MG63 (cell line): Measurements from ENCODE around the gene CETP. TPM values are rescaled to one million over a fixed set of nuclear protein-coding genes. Genes with fewer than 3 reads are reported as not detected.
"Not testable (repeated sequence)": the region's sequence is repeated elsewhere in the genome, so short reads cannot be mapped to it uniquely, and the experiment has no call there.

ENCODE experiments used
- DNase-seq: peaks from one replicate; pipeline ENCODE4 v3.0.0-alpha.2; 2020
- H3K27me3 ChIP-seq: fragments of 250-450 bp; sonication (Bioruptor Pico); 2 replicates; pipeline ENCODE4 v1.5.1; 2020; ENCODE audit warnings: mild to moderate bottlenecking, moderate library complexity
- H3K36me3 ChIP-seq: fragments of 250-450 bp; sonication (Bioruptor Pico); 2 replicates; pipeline ENCODE4 v1.5.1; 2020; ENCODE audit warnings: mild to moderate bottlenecking, moderate library complexity
- H3K4me3 ChIP-seq: fragments of 250-450 bp; sonication (Bioruptor Pico); 2 replicates; pipeline ENCODE4 v1.5.1; 2020; ENCODE audit warnings: mild to moderate bottlenecking, moderate library complexity
- H3K9me3 ChIP-seq: fragments of 250-450 bp; sonication (Bioruptor Pico); 2 replicates; pipeline ENCODE4 v1.5.1; 2020; ENCODE audit warnings: mild to moderate bottlenecking, moderate library complexity
- total RNA-seq: library from RNA; depleted of rRNA; stranded (reverse); fragments of >200 nt; shearing (Covaris generic); gene quantifications from 2 replicates; pipeline ENCODE4 v1.2.3, GENCODE V29; 2014; ENCODE audit warnings: low replicate concordance

CETP gene
- total RNA-seq, 1 experiment from 2014 or later: not detected

DNA sequence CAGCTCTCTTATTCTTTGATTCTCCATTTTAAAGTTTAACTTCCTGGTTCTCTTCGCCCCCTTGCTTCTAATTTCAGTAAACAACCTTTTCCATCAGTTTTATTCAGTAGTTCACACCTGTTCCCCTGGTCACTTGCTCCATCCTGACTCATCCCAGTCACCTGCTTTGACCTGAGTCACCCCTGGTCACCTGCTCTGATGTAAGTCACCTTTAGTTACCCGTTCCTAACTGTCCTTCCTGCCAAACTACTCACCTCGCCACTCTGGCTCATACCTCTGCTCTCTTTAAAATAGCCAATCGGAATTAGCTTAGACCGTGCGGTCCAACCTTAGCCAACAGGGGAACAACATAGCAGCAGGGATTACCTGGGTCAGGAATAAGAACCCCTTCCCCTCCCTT lies 22.9 kb downstream of the CETP start:
- H3K9me3 ChIP-seq: peaks cover 3% of the 10 kb centered on the region; the same call in 1 of the 2 replicates
- H3K36me3 ChIP-seq: 0 out of 2 replicates have a peak, but pooled peaks cover 2% of the 10 kb centered on the region
- H3K4me3 ChIP-seq: no peak overlapping the region
- H3K27me3 ChIP-seq: no peaks in the 10 kb centered on the region
- no peak for DNase-seq

DNA sequence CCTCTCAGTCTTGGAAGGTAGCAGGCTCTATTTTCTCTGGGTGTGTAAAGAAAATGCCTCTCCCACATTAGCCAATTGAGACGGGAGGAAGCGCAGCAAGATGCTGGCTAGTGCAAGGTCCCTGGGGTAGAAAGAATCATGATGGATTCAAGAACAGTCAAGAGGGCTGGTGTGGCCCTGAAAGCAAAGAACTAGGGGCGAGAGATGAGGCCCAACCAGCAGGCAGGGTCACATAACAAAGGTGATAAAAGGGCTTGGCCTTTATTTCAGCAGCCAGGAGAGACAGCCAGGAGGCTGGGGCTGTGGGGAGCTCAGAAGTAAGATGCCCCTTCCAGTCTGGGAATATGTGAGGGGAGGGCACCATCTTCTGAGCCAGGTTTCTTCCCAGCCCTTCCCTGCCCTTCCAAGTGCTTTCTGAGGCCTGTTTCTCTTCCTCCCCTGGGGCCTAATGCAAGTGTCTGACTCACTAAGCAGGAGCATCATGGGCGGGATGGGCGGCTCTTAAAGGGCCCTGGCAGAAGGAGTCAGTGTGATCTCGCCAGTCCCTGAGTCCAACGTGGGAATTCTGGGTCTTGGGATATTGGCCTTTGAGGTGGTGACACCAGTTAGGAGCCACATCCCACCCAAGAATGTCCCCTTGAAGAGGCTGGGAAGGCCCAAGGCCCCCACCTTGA lies 23.7 kb downstream of the CETP start:
- Histone ChIP-seq H3K9me3 (no peaks in the 10 kb centered on the region), H3K4me3 (no peak overlapping the region)
- peak; percentile 94 for DNase-seq

DNA sequence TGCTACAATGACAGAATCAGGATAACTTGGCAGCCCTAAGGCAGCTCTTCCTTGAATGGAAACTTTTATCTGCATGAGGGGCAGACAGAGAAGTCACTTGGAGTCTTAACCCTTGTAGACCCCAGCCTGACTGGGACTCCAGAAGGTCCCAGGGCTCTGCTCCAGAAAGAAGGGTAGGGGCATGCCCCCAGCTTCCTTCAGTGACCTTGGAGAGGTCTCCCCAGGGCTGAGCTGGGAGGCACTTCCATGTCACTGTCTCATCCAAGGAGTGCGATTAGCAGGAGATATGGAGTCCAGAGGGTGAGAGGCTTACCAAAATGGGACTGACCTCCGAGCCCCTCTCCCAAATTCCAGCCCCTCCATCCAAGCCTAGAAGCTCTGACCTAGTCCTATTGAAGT lies 24.2 kb downstream of the CETP start:
- Histone ChIP-seq H3K9me3 (no peaks in the 10 kb centered on the region), H3K36me3 (0 out of 2 replicates have a peak, but pooled peaks cover 2% of the 10 kb centered on the region), H3K4me3 (no peak overlapping the region), H3K27me3 (no peaks in the 10 kb centered on the region)
- no peak for DNase-seq

More for the DNA sequence above, 23.7 kb downstream of the CETP start:
- Histone ChIP-seq H3K36me3 (0 out of 2 replicates have a peak, but pooled peaks cover 2% of the 10 kb centered on the region), H3K27me3 (no peaks in the 10 kb centered on the region)

DNA sequence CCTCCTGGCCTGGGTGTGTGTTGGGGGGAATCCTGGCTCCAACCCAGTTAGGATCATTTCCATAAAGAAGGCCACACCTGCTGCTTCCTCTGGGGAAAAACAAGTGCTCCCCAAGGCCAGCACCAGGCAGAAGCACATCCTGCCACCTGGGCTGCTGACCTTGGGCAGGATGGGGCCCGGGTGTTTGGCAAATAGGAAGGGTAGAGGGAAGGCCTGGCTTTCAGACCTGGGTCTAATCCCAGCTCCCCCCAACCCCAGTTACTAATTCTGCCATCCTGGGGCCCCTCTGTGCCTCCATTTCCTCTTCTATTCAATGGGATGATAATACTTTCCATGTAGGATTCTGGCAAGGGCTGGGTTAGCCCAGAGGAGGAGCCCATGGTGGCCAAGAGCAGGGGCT lies 24.6 kb downstream of the CETP start:
- Histone ChIP-seq H3K27me3 (no peaks in the 10 kb centered on the region), H3K4me3 (no peak overlapping the region), H3K36me3 (0 out of 2 replicates have a peak, but pooled peaks cover 2% of the 10 kb centered on the region), H3K9me3 (no peaks in the 10 kb centered on the region)
- DNase-seq: no peak

DNA sequence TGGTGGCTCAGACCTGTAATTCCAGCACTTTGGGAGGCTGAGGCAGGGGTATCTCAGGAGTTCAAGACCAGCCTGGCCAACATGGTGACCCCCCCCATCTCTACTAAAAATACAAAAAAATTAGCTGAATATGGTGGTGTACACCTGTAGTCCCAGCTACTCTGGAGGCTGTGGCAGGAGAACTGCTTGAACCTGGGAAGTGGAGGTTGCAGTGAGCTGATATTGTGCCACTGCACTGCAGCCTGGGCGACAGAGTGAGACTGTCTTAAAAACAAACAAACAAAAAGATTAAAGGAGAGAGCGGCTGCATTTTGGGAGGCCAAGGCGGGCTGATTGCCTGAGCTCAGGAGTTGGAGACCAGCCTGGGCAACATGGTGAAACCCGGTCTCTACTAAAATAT lies 25.2 kb downstream of the CETP start:
- H3K4me3 ChIP-seq, H3K36me3 ChIP-seq, H3K27me3 ChIP-seq, H3K9me3 ChIP-seq, DNase-seq: not testable (repeated sequence)

DNA sequence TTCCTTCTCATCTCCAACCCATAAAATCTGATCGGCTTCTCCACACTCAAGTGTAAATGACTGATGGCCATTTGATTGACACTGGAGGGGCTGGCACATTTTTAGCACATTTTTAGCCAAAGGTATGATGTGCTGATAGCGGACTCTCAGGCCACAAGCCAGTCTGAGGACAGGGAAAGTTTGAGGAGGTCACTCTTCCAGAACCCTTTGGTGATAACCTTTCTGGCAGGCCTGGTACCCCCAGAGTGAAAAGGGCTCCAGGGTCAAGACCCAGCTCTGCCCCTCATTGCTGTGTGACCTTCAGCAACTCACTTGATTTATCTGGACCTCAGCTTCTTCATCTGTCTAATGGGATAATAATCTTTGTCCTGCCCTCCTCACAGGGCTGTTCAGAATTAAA lies 25.9 kb downstream of the CETP start:
- Histone ChIP-seq H3K27me3 (no peaks in the 10 kb centered on the region), H3K4me3 (no peak overlapping the region), H3K9me3 (no peaks in the 10 kb centered on the region), H3K36me3 (peaks cover 9% of the 10 kb centered on the region)
- no peak for DNase-seq

DNA sequence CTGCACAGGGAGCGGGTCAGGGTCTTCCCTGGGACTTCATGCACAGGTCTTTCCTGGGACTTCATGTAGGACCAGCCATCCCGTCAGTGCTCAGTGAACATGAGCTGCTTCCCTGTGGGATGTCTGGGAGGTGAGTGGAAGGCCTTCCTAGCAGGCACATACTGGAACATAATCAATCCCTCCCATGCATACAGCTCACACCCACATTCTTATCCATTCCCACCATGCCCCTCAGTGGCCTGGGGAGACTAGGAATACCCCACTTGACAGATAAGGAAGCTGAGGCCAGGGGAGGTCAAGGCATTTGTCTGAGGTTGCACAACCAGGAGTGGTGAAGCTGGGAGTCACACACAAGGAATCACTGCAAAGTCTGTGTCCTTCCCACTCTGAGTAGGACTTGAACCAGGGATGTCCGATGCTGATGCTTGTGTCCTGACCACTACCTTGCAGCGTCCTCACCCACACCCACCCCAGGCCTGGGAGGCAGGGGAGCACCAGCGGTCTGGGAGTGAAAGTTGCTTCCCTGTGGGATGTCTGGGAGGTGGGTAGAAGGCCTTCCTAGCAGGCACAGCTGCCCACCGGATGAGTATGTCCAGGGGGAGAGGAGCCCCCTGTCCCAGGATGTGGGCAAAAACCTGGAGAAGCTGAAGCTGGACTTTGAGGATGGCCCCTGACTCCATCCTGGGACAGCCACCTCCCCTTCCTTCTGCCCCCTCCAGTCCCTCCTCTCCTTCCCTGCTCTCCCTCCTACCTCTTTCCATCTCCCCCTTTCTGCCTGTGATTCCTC lies 26.6 kb downstream of the CETP start:
- peaks cover 9% of the 10 kb centered on the region for H3K36me3 ChIP-seq
- no peaks in the 10 kb centered on the region for H3K9me3 ChIP-seq
- H3K4me3 ChIP-seq: peak overlapping the region; percentile 96
- H3K27me3 ChIP-seq: no peaks in the 10 kb centered on the region
- DNase-seq: no peak

DNA sequence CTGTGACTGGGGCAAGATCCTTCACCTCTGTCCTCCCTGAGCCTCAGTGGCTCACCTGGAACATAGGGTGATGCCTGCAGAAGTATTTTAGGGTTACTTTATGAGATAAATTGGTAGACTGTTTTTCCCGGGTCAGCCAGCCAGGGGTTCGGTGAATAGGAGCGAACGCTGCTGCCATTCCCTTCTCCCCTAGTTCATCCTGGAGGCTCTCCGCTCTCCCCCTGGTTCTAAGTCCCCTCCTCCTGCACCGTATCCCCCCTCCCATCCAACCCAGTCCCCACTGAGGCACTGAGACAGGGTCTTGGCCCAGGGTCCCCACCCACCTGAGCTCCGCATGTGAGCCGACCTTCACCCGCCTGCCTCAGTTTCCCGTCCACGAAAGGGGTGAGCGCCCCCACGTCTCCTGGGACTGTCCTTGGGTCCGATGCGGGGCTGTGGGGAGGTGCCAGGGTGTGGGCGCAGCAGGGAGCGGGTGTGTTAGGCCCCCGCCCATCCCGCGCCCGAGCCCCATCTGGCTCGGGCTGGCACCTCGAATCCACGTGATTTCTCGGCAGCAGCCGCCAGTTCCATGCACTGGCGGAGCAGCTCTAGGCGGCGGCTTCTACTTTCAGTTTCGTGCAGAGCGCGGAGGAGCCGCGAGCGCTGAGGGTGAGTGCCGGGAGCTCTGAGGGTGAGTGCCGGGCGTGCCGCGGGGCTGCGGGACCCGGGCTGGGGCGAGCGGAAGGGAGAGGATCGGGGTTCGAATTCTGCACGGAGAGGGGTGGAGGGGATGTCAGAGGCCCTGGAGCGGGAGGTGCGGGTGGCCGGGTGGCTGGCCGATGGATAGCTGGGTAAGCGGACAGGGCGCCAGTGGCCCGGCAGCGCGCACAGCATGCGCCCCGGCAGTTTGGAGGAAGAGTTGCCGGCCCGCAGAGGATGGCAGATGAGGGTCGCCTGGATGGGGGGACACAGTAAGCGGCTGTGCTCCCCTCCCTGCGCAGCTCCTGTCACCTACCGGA lies 27.5 kb downstream of the CETP start, which contains the start of gene NLRC5:
Gene NLRC5 (plus strand): TSS at position 610 of the 998 bp plus-strand sequence. CDS start 31,156 bp downstream, outside the sequence.
- peak within 1 kb of the TSS; percentile 96 for H3K4me3 ChIP-seq
- DNase-seq: peak; percentile 96
- peaks cover 12% of the 10 kb centered on the region for H3K36me3 ChIP-seq
- H3K9me3 ChIP-seq: no peaks in the 10 kb centered on the region
- H3K27me3 ChIP-seq: no peaks in the 10 kb centered on the region

DNA sequence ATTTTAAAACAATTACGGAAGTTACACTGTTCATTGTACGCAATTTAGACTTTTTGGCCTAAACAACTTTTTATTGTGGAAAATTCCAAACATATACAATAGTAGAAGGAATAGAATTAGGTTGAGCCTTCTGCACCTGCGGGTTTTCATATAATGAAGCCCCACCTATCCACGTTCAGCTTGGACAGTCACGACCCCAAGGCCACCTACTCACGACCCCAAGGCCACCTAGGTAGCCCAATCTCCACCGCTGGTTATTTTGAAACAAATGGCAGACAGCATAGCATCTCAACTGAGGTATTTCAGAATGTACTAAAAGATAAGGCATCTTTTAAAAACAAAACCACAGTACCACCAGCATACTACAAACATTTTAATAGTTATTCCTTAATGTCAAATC lies 28.2 kb downstream of the CETP start:
- Histone ChIP-seq H3K27me3 (no peaks in the 10 kb centered on the region), H3K9me3 (no peaks in the 10 kb centered on the region), H3K4me3 (peak overlapping the region; percentile 96), H3K36me3 (peaks cover 12% of the 10 kb centered on the region)
- DNase-seq: no peak

DNA sequence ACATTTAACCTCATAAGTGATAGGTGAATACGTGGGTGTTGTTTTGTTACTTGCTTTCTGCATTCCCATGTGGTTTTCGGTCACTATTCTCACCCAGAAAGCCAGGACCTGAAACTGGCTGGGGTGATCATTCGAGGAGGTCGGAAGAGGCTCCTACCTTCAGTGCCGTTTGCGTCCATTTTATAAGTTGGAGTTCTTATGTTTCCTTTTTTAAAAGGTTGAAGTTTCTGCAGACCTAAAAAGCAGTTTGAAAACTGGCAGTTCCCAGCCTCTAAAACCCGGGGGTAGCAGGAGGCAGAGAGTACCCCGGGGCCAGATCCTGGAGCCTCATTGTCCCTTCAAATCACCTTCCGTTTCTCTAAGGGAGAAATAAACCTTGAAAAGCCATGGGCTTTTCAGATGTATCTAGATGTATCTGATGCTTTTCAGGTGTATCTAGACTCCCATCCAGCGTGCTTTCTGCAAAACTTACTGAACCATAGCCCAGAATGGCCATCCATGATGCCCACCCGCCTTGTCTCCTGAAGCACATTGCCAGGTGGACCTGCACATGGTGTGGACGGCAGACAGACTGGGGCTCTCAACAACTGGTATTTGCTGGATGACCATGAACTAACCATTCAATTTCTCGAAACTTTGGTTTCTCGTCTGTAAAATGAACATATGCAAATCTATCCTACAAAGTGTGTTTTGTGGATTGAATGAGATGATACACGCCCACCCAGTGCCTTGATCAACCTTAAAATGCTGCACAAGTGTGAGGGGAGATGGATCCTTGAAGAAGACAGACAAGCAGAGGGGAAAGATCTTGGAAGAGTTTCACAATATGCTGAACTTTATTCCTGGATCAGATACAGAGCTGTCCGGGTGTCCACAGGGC lies 28.9 kb downstream of the CETP start:
- Histone ChIP-seq H3K27me3 (no peaks in the 10 kb centered on the region), H3K4me3 (peak overlapping the region; percentile 96), H3K9me3 (no peaks in the 10 kb centered on the region), H3K36me3 (peaks cover 12% of the 10 kb centered on the region)
- no peak for DNase-seq

DNA sequence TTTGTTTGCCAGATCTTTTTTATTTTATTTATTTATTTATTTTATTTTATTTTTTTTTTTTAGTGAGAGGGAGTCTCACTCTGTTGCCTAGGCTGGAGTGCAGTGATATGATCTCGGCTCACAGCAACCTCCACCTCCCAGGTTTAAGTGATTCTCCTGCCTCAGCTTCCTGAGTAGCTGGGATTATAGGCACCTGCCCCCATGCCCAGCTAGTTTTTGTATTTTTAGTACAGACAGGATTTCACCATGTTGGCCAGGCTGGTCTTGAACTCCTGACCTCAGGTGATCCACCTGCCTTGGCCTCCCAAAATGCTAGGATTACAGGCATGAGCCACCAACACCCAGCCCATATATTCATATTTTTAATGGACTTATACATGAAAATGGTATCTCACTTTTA lies 30.7 kb downstream of the CETP start:
- H3K4me3 ChIP-seq, H3K9me3 ChIP-seq, H3K27me3 ChIP-seq, DNase-seq: not testable (repeated sequence)
- H3K36me3 ChIP-seq: peaks cover 12% of the 10 kb centered on the region

DNA sequence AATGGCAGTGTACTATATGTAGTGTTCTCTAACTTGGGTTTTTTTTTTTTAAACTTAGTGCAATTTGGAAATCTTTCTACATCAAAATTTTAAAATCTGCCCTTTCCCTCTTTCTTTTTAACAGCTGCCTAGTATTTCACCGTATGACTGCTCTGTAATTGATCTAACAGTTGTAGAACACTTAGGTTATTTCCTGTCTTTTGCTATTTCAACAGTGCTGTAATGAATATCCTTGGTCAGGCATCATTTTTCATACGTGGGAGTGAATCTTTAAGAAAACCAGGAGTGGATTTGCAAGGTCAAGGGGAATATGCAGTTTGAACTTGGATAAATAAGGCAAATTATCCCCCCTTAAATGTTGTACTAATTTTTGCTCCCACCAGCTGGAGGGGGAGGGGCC lies 31.5 kb downstream of the CETP start:
- H3K9me3 ChIP-seq: no peaks in the 10 kb centered on the region
- H3K36me3 ChIP-seq: peaks cover 12% of the 10 kb centered on the region
- H3K4me3 ChIP-seq: no peak overlapping the region
- DNase-seq: no peak
- no peaks in the 10 kb centered on the region for H3K27me3 ChIP-seq

DNA sequence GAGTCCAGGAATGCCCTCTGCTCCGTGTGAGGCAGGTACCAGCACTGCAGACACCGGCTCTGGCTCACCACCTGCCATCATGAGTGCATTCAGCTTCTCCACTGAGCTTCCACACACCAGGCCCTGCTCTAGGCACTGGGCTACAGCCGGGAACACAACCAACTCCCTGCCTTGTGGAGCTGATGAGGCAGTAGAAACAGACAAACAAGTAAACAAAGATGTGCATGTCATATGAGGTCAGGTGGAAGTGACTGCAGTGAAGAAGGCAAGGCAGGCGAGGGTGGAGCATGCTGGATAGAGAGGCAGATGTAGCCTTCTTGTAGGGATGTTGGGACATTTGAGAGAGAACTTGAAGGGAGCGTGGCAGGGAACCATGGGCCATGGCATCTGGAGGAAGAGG lies 32.6 kb downstream of the CETP start:
- H3K9me3 ChIP-seq: no peaks in the 10 kb centered on the region
- no peaks in the 10 kb centered on the region for H3K27me3 ChIP-seq
- peaks cover 15% of the 10 kb centered on the region for H3K36me3 ChIP-seq
- no peak overlapping the region for H3K4me3 ChIP-seq
- DNase-seq: no peak

DNA sequence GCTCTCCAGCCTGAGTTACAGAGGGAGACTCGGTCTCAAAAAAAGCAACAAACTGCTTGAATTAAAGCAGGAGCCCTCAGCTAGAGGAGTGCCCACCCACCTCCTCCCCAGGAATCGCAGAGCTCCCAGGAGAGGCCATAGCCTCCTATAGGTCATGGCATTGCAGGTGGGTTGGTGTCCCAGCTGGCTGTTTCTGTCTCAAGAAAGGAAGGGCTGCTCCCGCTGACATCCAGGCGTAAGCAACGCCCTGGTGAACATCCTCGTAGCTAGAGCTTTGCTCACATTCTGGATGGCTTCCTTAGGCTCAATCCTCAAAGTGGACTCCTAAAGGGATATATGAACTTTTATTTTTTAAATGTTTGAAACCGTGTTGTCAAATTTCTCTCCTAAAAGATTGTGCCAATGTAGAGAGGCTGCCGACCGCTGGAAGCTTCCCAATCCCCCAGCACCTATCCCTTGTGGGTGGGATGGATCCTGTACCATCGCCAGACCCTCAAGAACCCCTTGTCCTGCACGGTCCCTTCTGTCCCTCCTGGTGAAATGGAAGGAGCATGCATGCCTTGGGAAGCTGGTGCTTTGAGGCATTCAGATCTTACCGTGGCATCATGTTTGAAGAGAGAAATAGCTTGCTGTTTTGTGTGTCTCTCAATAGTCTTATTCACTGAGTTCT lies 33.5 kb downstream of the CETP start:
- DNase-seq: no peak

DNA sequence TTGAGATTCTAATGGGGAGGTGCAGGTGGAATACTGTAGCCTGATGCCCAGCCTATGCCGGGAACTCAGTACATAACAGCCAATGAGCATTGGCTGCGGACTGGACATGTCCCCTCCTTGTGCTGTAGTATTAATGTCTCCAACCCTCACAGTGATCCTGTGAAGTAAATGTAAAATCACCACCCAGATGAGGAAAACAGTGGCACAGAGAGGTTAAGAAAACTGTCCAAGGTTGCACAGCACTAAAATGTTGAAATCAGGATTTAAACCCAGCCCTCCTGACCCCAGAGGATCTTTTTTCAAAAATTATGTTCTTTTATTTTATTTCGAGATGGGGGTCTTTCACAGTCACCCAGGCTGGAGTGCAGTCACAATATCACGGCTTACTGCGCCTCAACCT lies 35.5 kb downstream of the CETP start:
- no peak for DNase-seq
- H3K27me3 ChIP-seq: no peaks in the 10 kb centered on the region
- H3K9me3 ChIP-seq: no peaks in the 10 kb centered on the region
- no peak overlapping the region for H3K4me3 ChIP-seq
- H3K36me3 ChIP-seq: peaks cover 20% of the 10 kb centered on the region

More for the DNA sequence above, 33.5 kb downstream of the CETP start:
- no peaks in the 10 kb centered on the region for H3K27me3 ChIP-seq
- peaks cover 15% of the 10 kb centered on the region for H3K36me3 ChIP-seq
- H3K4me3 ChIP-seq: no peak overlapping the region
- no peaks in the 10 kb centered on the region for H3K9me3 ChIP-seq
